Smooth muscle cell (in vitro differentiated cells): ENCODE data around the gene RPL32. TPM values are rescaled to one million over a fixed set of nuclear protein-coding genes. Genes with fewer than 3 reads are reported as not detected.

Experiments
- DNase-seq: peaks from one replicate; lab custom pipeline; 2025; ENCODE audit not compliant: unreplicated experiment; lab: John Stamatoyannopoulos, UW
- H2AFZ ChIP-seq: fragments of 200-600 bp; sonication (generic); 2 replicates; pipeline ENCODE4 v1.6.0; 2016; ENCODE audit warnings: antibody characterized with exemption, low read depth, mild to moderate bottlenecking
- H3F3A ChIP-seq: fragments of 200-600 bp; sonication (generic); 2 replicates; pipeline ENCODE4 v1.6.0; 2017; ENCODE audit warnings: antibody characterized with exemption, low read depth
- H3K27ac ChIP-seq: fragments of 200-600 bp; sonication (generic); 2 replicates; pipeline ENCODE4 v1.5.1; 2016; ENCODE audit warnings: low read depth, mild to moderate bottlenecking
- H3K27me3 ChIP-seq: fragments of 200-600 bp; sonication (generic); 2 replicates; pipeline ENCODE4 v1.6.1; 2016; ENCODE audit warnings: low read depth, mild to moderate bottlenecking
- H3K36me3 ChIP-seq: fragments of 200-600 bp; sonication (generic); 2 replicates; pipeline ENCODE4 v1.5.1; 2016; ENCODE audit warnings: low read depth
- H3K4me1 ChIP-seq: fragments of 200-600 bp; sonication (generic); 2 replicates; pipeline ENCODE4 v1.5.1; 2016; ENCODE audit warnings: low read depth
- H3K4me2 ChIP-seq: fragments of 200-600 bp; sonication (generic); 2 replicates; pipeline ENCODE4 v1.6.0; 2016; ENCODE audit warnings: mild to moderate bottlenecking
- H3K4me3 ChIP-seq: fragments of 200-600 bp; sonication (generic); 2 replicates; pipeline ENCODE4 v1.5.1; 2016; ENCODE audit warnings: mild to moderate bottlenecking
- H3K79me2 ChIP-seq: fragments of 200-600 bp; sonication (generic); 2 replicates; pipeline ENCODE4 v1.6.0; 2016; ENCODE audit warnings: low read depth, mild to moderate bottlenecking
- H3K9ac ChIP-seq: fragments of 200-600 bp; sonication (generic); 2 replicates; pipeline ENCODE4 v1.6.0; 2016; ENCODE audit warnings: low read depth
- H3K9me3 ChIP-seq: fragments of 200-600 bp; sonication (generic); replicated peaks from 2 replicates; pipeline ENCODE4 v1.5.1; 2016; ENCODE audit warnings: low read depth
- H4K20me1 ChIP-seq: fragments of 200-600 bp; sonication (generic); 2 replicates; pipeline ENCODE4 v1.6.0; 2016; ENCODE audit warnings: low read depth
- CTCF ChIP-seq: fragments of 200-600 bp; sonication (generic); IDR thresholded peaks from 2 replicates; pipeline ENCODE4 v1.5.1; 2017; ENCODE audit warnings: borderline replicate concordance, mild to moderate bottlenecking, antibody characterized with exemption; ENCODE audit not compliant: insufficient read depth, poor library complexity, severe bottlenecking
- WGBS: methylation state at CpG from one replicate; pipeline ENCODE4 v1.1.7; 2016; ENCODE audit warnings: low lambda C conversion rate; 5-methylcytosine and 5-hydroxymethylcytosine counted together
- polyA plus RNA-seq: library from polyadenylated mRNA; unstranded; fragments of >200 nt; fragmentation: Nextera tagmentation; extraction: Ambion mirVana; gene quantifications from 2 replicates; pipeline ENCODE4 v1.2.1, GENCODE V29; 2016
- total RNA-seq: library from RNA; depleted of rRNA; stranded (reverse); fragments of >200 nt; gene quantifications from 2 replicates; pipeline ENCODE4 v1.2.3, GENCODE V29; 2014

Gene RPL32
- total and polyA plus RNA-seq, 2 experiments from 2014 or later = 744 to 1,486 TPM

GRCh38 chr3:12862387-12862786 lies 21.0 kb upstream of the RPL32 start:
- 95% methylated on average over 8 of the region's 8 CpGs for WGBS
- H3K4me1 ChIP-seq = no peaks in the 10 kb centered on the region
- no peak for TF ChIP-seq CTCF
- DNase-seq = no peak
- H3K27me3 ChIP-seq = no peaks in the 10 kb centered on the region
- no peaks in the 10 kb centered on the region for H4K20me1 ChIP-seq
- H2AFZ ChIP-seq = no peak overlapping the region
- no peak overlapping the region for H3K9ac ChIP-seq
- H3K4me2 ChIP-seq = no peak overlapping the region
- H3K36me3 ChIP-seq = no peaks in the 10 kb centered on the region
- H3F3A ChIP-seq = no peaks in the 10 kb centered on the region
- no peak overlapping the region for H3K4me3 ChIP-seq
- H3K27ac ChIP-seq = no peak overlapping the region
- H3K9me3 ChIP-seq = no peaks in the 10 kb centered on the region
- no peaks in the 10 kb centered on the region for H3K79me2 ChIP-seq

- H3K36me3 ChIP-seq = no peaks in the 10 kb centered on the region
- no peak overlapping the region for H3K4me2 ChIP-seq
- H3F3A ChIP-seq = no peaks in the 10 kb centered on the region
- no peaks in the 10 kb centered on the region for H3K9me3 ChIP-seq
- WGBS = 92% methylated on average over 5 of the region's 5 CpGs
- no peak for DNase-seq
- H3K4me3 ChIP-seq = no peak overlapping the region
- H3K79me2 ChIP-seq = no peaks in the 10 kb centered on the region
- TF ChIP-seq CTCF = no peak
- no peak overlapping the region for H3K27ac ChIP-seq
- H3K9ac ChIP-seq = no peak overlapping the region
- no peak overlapping the region for H2AFZ ChIP-seq
- no peaks in the 10 kb centered on the region for H4K20me1 ChIP-seq
- no peaks in the 10 kb centered on the region for H3K4me1 ChIP-seq
- no peaks in the 10 kb centered on the region for H3K27me3 ChIP-seq
These were observed 20.2 kb upstream of the RPL32 start for GRCh38 chr3:12861611-12862010.

- no peaks in the 10 kb centered on the region for H4K20me1 ChIP-seq
- H3K9me3 ChIP-seq = no peaks in the 10 kb centered on the region
- TF ChIP-seq CTCF = no peak
- DNase-seq = no peak
- 86% methylated on average over 7 of the region's 7 CpGs for WGBS
- no peaks in the 10 kb centered on the region for H3K36me3 ChIP-seq
- no peak overlapping the region for H3K4me3 ChIP-seq
- H3K4me2 ChIP-seq = no peak overlapping the region
- no peak overlapping the region for H3K9ac ChIP-seq
- no peak overlapping the region for H3K27ac ChIP-seq
- no peaks in the 10 kb centered on the region for H3F3A ChIP-seq
- H3K4me1 ChIP-seq = no peaks in the 10 kb centered on the region
- H2AFZ ChIP-seq = no peak overlapping the region
- no peaks in the 10 kb centered on the region for H3K79me2 ChIP-seq
- H3K27me3 ChIP-seq = peaks cover 6% of the 10 kb centered on the region
These were observed 18.5 kb upstream of the RPL32 start for GRCh38 chr3:12859840-12860239.

GRCh38 chr3:12856626-12857025 lies 15.3 kb upstream of the RPL32 start:
- Histone ChIP-seq H3K79me2 (no peaks in the 10 kb centered on the region), H3K4me2 (no peak overlapping the region), H3K9me3 (no peaks in the 10 kb centered on the region), H2AFZ (no peak overlapping the region), H4K20me1 (no peaks in the 10 kb centered on the region), H3K27ac (no peak overlapping the region), H3K4me1 (no peaks in the 10 kb centered on the region), H3K36me3 (no peaks in the 10 kb centered on the region), H3F3A (no peaks in the 10 kb centered on the region), H3K4me3 (no peak overlapping the region), H3K27me3 (peaks cover 17% of the 10 kb centered on the region), H3K9ac (no peak overlapping the region)
- no peak for TF ChIP-seq CTCF
- WGBS = 85% methylated on average over 4 of the region's 5 CpGs
- DNase-seq = no peak
